Measurements from ENCODE around the gene PLCB1.
A peak's percentile ranks its signal among the peaks of the same experiment; 100 is the strongest.

- TF ChIP-seq CTCF (IDR thresholded peaks at IDR 0.05; ENCODE audit: extremely low read depth in 1 of 2, insufficient read depth in 1 of 2, low read depth in 1 of 2, low read length in 2 of 2), result peak; percentile 62
- TF ChIP-seq EZH2 (IDR thresholded peaks at IDR 0.05; ENCODE audit: borderline replicate concordance, low read depth, low read length, severe bottlenecking), result no peak
- TF ChIP-seq MAX (IDR thresholded peaks at IDR 0.05; ENCODE audit: insufficient read depth, insufficient read length), result no peak
- no peak for TF ChIP-seq POLR2A (IDR thresholded peaks at IDR 0.05; ENCODE audit: low read depth, low read length)
- TF ChIP-seq FOS (IDR thresholded peaks at IDR 0.05; ENCODE audit: borderline replicate concordance, insufficient read depth, low read length), result no peak
Measured at GRCh38 chr20:8722277-8722928, 590.3 kb downstream of the PLCB1 start.
